ENCODE measurements around the gene DCAF6.

Gene DCAF6

DNA sequence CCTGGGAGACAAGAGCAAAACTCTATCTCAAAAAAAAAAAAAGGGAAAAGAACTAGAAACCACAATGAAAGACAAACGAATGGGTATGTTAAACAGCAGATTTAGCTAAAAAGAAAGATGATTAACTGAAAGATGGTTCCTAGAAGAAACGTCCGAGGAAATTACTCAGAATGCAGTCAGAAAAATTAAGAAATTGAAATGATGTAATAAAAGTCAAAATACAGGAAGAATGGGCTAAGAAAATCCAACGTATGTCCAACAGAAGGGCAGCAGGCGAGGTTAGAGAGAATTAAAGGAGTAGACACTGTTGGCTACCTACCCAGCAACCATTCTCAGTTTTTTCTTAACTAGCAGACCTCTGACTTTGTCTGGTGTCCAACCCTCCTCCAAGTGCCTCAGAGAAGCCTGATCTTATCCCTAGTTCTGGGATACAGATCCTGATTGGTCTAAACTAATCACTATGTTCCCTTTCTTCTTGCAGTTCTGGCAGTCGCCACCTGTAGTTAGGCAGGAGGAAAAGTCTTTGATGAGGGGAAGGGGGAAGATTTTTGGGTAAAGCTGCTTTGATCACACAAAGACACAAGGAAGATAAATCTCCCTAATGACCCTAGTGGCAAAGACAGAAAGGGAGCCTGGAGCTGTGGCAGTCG lies 174.5 kb downstream of the DCAF6 start:
- DNase-seq = no peak

DNA sequence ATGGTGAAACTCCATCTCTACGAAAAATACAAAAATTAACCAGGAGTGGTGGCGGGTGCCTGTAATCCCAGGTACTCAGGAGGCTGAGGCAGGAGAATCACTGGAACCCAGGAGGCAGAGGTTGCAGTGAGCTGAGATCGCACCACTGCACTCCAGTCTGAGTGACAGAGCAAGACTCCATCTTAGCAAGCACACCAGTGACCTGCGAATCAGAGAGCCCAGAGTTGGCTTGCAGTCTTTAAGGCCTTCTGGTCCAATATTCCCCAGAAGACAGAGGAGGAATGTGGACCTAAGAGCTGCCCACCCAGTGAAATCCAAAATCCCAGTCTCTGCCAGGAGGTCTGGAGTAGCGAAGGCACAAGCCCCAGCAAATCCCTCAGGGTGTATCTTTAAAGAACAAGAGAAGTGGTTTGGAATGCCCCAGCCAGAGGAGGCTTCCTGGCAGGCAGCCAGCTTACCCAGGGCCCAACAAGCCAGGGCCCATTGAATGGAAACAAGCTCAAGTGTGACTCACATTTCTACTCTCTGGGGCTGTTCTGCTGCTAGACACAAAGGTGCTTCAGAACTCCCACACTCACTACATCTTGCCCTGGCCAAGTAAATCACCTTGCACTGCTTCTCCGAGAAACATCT lies 176.3 kb downstream of the DCAF6 start:
- no peak for DNase-seq

DNA sequence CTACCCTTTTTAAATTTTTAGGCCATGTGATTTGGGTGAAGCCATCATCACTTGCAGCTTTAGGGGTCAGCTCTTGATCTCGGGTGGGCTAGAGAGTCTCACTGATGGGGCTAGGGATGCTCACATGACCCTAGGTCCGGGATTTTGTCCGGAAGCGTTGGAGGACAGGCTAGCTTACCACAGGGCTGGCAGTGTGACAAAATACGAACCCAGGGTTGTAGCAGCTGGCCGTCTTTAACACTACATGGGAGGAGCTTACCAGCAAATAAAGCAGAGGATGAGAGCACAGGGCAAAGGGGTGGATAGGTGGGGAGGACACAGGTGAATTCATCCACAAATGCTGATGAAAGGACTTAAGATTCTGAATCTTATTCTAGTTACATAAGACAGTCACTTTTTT lies 178.4 kb downstream of the DCAF6 start:
- DNase-seq = no peak

DNA sequence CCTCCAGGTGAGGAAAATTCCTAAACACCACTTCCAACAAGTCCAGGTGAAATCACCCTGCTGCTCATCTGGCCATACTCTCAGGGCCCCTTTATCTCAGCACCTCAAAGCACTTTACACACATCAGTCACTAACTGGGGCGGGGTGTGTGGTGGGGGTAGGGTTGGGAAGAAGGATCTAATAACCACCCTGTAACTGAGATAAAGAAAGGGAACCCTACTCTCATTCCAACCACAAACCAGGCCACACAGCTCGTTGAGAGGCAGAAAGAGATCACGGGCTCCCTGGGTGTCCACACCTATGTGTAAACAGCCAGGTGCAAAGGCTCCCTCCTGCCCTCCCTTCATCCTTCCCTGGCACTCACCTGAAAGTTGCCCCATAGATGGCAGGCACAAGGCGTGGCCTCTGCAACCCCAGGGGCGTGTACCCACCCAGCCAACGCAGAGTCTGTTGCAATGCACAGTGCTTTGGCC lies 179.9 kb downstream of the DCAF6 start:
- DNase-seq = no peak

DNA sequence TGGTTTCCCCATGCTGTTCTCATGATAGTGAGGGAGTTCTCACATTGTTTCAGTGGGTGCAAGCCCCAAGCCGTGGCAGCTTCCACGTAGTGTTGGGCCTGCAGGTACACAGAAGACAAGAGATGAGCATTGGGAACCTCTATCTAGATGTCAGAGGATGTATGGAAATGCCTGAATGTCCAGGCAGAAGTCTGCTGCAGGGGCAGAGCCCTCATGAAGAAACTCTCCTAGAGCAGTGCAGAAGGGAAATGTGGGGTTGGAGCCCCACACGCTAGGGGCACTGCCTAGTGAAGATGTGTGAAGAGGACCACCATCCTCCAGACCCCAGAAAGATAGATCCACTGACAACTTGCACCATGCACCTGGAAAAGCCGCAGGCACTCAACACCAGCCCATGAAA lies 183.3 kb downstream of the DCAF6 start:
- DNase-seq = no peak

DNA sequence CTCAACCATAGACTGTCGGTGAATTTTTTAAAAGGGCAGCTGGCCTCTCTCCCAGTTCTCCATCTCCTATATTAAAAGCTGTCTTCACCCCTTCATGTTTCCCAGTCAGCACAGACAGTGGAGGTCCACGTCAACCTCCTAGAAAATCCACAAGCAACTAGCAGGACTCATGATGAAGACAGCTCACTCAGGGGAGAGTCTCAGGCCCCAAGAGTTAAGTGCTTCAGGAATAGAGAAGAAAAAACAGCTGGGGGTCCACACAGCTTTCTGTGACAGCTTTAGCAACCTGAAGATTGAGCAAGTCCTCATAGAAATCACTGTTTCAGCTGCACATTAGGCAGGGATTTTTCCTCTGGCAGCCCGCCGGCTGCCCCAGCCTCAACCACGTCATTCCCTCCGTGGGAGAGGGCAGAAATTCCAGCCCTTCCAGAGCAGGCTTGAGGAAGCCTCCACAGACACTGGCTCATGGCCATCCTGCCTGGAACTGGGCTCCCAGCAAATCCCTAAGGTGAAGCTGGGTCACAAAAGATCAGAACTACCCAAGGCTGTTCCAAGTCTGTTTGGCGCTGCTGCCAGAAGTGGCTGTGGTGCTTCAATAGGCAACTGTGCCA lies 185.0 kb downstream of the DCAF6 start:
- no peak for DNase-seq

DNA sequence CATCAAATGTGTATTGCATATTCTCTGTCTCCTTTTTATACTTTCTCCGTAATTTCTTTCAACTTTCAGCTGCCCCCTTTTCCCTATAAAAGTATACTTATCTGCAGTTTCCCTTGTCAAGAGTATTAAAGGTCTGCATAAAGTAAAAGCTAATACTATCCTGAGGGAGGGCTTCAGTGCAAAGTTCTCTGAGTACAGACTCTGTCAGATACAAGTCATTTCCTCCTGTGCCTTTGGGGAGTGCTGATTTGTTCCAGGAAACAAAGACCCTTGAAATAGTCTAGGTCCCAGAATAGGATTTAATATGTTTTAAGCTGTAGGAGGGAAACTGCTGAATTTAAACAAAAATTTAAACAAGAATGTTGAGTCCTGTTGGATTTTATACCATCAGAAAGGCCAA lies 188.6 kb downstream of the DCAF6 start:
- no peak for DNase-seq
